Measurements from ENCODE around the gene LY9.

The LY9 gene

DNA sequence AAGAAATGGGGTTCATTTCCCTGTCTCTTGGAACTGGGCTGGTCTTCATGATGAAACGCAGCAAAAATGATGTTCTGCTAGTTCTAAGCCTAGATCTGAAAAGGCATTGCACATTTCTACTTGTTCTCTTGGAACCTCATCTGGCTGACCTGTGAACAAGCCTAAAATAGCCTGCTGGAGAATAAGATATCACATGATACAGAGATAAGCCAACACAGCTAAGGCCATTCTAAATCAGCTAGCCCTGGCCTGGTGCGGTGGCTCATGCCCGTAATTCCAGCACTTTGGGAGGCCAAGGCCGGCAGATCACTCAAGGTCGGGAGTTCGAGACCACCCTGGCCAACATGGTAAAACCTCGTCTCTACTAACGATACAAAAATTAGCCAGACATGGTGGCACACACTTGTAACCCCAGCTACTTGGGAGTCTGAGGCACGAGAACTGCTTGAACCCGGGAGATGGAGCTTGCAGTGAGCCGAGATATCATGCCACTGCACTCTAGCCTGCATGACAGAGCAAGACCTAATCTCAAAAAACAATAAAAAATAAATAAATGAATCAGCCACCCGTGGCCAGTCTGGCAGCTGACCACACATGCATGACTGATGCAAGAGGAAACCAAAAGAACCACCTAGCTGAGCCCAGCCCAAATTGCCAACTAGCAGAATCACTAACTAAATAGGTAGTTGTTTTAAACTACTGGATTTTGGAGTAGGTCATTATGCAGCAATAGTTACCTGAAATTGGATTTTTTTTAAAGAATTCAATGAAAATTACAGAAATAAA, 48.7 kb downstream of the LY9 start:
- no peak overlapping the region for H3K27ac ChIP-seq
- TF ChIP-seq, protein P1, sequence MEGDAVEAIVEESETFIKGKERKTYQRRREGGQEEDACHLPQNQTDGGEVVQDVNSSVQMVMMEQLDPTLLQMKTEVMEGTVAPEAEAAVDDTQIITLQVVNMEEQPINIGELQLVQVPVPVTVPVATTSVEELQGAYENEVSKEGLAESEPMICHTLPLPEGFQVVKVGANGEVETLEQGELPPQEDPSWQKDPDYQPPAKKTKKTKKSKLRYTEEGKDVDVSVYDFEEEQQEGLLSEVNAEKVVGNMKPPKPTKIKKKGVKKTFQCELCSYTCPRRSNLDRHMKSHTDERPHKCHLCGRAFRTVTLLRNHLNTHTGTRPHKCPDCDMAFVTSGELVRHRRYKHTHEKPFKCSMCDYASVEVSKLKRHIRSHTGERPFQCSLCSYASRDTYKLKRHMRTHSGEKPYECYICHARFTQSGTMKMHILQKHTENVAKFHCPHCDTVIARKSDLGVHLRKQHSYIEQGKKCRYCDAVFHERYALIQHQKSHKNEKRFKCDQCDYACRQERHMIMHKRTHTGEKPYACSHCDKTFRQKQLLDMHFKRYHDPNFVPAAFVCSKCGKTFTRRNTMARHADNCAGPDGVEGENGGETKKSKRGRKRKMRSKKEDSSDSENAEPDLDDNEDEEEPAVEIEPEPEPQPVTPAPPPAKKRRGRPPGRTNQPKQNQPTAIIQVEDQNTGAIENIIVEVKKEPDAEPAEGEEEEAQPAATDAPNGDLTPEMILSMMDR (IDR thresholded peaks at IDR 0.05), result no peak
- H3K4me3 ChIP-seq, result no peak overlapping the region
- DNase-seq (ENCODE audit: low spot score), result no peak

DNA sequence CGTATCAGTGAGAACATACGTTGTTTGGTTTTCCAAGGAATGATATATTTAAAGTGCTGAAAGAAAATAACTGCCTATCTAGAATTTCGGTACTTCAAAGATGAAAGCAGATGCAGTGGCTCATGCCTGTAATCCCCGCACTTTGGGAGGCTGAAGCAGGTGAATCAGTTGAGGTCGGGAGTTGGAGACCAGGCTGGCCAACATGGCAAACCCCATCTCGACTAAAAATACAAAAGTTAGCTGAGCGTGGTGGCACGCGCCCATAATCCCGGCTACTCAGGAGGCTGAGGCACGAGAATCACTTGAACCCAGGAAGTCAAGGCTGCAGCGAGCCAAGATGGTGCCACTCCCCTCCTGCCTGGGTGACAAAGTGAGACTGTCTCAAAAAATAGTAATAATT, 50.3 kb downstream of the LY9 start:
- H3K4me3 ChIP-seq, result no peak overlapping the region
- H3K27ac ChIP-seq, result no peak overlapping the region
- no peak for DNase-seq (ENCODE audit: low spot score)
- TF ChIP-seq, protein P1 (IDR thresholded peaks at IDR 0.05), result no peak

DNA sequence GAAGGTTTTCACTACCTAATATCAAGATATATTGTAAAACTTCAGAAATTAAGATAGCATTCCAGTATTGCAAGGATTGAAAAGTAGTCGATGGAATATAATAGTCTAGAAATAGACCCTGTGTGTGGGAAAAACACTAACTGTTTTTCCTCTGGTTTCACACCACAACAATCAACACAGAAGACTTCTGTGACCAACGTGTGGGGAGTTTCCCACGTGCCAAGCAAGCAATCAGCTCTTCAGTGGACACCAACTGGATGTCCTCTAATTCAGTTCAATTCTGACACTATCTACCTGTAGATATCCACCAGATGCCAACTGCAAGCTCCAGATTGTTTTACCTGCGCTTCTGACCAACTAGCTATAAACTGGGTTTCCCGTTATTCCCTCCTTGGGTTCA, 54.6 kb downstream of the LY9 start:
- no peak overlapping the region for H3K27ac ChIP-seq
- TF ChIP-seq, protein P1 (IDR thresholded peaks at IDR 0.05), result no peak
- DNase-seq (ENCODE audit: low spot score), result no peak

DNA sequence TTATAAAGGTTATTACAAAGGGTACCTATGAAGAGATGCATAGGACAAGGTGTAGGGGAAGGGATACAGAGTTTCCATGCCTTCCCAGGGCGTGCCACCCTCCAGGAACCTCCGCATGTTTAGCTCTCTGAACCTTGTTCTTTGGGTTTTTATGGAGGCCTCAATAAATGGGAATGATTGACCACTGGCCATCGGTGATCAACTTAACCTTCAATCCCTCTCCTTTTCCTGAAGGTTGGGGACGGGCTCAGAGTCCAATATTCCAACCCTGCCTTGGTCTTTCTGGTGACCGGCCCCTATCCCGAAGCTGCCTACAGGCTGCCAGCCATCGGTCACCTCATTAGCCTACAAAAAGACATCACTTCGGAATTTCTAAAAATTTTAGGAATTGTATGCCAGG, 55.0 kb downstream of the LY9 start:
- Histone ChIP-seq H3K4me3 (no peak overlapping the region), H3K27ac (no peak overlapping the region)
- DNase-seq (ENCODE audit: low spot score), result no peak
- TF ChIP-seq, protein P1 (IDR thresholded peaks at IDR 0.05), result no peak

More for the DNA sequence above, 54.6 kb downstream of the LY9 start:
- H3K4me3 ChIP-seq, result no peak overlapping the region

DNA sequence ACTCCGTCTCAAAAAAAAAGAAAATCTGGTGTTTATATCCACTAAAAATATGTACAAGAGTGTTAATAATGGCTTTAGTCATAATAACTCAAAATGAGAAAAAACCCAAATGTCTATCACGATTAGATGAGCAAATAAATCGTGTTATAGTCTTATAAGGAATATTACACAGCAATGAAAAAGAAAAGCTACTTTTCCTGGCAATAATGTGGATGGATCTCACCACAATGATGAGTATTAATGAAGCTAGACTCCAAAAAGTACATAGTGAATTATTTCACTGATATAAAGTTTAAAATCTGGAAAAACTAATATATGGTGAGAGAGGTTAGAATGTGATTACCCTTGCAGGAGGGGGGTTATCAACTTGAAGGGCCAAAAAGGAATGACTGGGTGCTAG, 57.0 kb downstream of the LY9 start:
- no peak for DNase-seq (ENCODE audit: low spot score)
- H3K27ac ChIP-seq, result no peak overlapping the region
- TF ChIP-seq, protein P1 (IDR thresholded peaks at IDR 0.05), result no peak

DNA sequence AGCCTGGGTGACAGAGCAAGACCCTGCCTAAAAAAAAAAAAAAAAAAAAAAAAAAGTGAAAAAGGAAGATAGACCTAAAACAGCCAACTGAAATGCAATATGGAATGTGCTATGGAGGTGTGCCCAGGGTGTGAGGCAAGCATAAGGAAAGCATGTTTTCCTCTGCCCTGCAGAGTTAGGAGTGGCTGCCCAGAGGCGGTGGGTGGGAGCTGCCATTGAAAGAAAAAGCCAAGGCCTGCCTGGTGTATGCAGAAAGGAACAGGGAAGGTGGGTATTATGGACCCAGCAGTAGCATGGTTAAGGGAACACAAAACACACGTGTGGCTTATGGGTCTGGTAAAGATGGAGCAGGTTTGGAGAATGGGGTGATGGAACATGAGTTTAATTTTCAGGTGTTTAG, 57.8 kb downstream of the LY9 start:
- Histone ChIP-seq H3K27ac (no peak overlapping the region), H3K4me3 (no peak overlapping the region)
- TF ChIP-seq, protein P1 (IDR thresholded peaks at IDR 0.05), result no peak
- no peak for DNase-seq (ENCODE audit: low spot score)

More for the DNA sequence above, 57.0 kb downstream of the LY9 start:
- no peak overlapping the region for H3K4me3 ChIP-seq
